ENCODE measurements around the gene IRX2. TPM values are rescaled to one million over a fixed set of nuclear protein-coding genes. Genes with fewer than 3 reads are reported as not detected.
A peak's percentile ranks its signal among the peaks of the same experiment; 100 is the strongest.

The IRX2 gene
- total RNA-seq, 1 donor from 2014 or later: 6.7 TPM

DNA sequence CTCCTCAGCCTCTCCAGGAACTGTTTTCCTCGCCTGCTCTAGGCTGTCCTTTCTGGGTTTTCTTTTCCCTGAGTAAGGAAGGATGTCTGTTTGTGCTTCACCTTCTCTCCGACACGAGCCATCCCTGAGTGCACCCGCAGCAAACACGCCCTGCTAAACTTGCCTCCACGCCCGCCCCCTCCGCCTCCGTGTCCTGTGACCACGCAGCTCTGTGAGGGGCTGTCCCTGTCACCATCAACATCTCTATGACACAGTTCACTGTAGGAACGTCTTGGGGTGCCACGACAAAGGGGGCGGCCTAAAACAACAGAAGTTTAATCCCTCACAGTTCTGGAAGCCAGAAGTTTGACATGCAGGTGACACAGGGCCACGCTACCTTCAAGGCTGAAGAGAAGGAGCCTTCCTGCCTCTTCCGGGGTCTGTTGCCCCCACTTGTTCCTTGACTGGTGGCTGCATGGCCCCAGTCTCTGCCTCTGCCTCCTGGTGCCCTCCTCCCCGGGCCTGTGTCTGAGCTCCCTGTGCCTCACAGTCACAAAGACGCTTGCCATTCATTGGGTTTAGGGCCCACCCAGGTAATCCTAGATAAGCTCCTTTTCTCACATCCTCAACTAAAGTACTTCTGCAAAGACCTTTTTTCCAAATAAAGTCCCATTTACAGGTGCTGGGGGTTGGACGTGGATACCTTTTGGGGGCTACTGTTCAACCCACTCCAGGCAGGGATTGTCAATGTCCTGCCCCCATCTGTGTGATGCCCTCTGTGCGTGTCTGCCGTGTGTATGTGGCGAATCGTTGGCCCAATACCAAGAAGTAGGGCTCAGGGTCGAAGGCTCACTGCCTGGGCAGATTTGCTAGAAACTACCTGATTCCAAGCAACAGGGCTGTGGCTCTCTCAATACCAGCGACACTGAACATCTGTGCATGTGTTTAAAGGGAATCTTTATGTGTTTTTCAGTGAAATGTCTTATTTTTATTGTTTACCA lies 39.7 kb downstream of the IRX2 start:
- Histone ChIP-seq H3K9ac (ENCODE audit: low read length) (no peak overlapping the region), H3K4me1 (ENCODE audit: insufficient read depth, low read length) (no peaks in the 10 kb centered on the region), H3K79me2 (ENCODE audit: insufficient read depth, low read length) (no peaks in the 10 kb centered on the region), H3K4me2 (ENCODE audit: low read length) (no peak overlapping the region), H3K27me3 (ENCODE audit: insufficient read depth, low read length) (no peaks in the 10 kb centered on the region), H3K4me3 (ENCODE audit: insufficient read depth, low read depth, low read length) (no peak overlapping the region), H3K27ac (ENCODE audit: low read depth, low read length) (no peak overlapping the region), H3K36me3 (ENCODE audit: insufficient read depth, low read length) (no peaks in the 10 kb centered on the region), H2AFZ (ENCODE audit: low read depth, low read length) (no peak overlapping the region), H3K9me3 (ENCODE audit: insufficient read depth, low read depth, low read length) (no peaks in the 10 kb centered on the region), H4K20me1 (ENCODE audit: insufficient read depth, low read length) (no peaks in the 10 kb centered on the region)
- FAIRE-seq (no peak), DNase-seq (ENCODE audit: low read depth) (no peak)
- no peaks in the 10 kb centered on the region for H3K9me3 Mint-ChIP-seq (ENCODE audit: unreplicated experiment)
- peaks cover 42% of the 10 kb centered on the region for H3K27me3 Mint-ChIP-seq (ENCODE audit: low read depth, unreplicated experiment)
- H3K4me3 Mint-ChIP-seq (ENCODE audit: unreplicated experiment): no peak overlapping the region
- no peaks in the 10 kb centered on the region for H3K4me1 Mint-ChIP-seq (ENCODE audit: low read depth, unreplicated experiment)
- no peaks in the 10 kb centered on the region for H3K36me3 Mint-ChIP-seq (ENCODE audit: low read depth, unreplicated experiment)
- H3K27ac Mint-ChIP-seq (ENCODE audit: unreplicated experiment): no peak overlapping the region
- TF ChIP-seq CTCF (IDR thresholded peaks at IDR 0.05; ENCODE audit: insufficient read depth, low read depth, low read length): no peak
- TF ChIP-seq EZH2 (IDR thresholded peaks at IDR 0.05; ENCODE audit: insufficient read depth, low read length): no peak

- Mint-ChIP-seq H3K36me3 (ENCODE audit: low read depth, unreplicated experiment) (no peaks in the 10 kb centered on the region), H3K4me3 (ENCODE audit: unreplicated experiment) (no peak overlapping the region), H3K9me3 (ENCODE audit: unreplicated experiment) (no peaks in the 10 kb centered on the region), H3K27me3 (ENCODE audit: low read depth, unreplicated experiment) (peaks cover 44% of the 10 kb centered on the region), H3K27ac (ENCODE audit: unreplicated experiment) (no peak overlapping the region), H3K4me1 (ENCODE audit: low read depth, unreplicated experiment) (no peaks in the 10 kb centered on the region)
- no peak overlapping the region for H2AFZ ChIP-seq (ENCODE audit: low read depth, low read length)
- no peak overlapping the region for H3K27ac ChIP-seq (ENCODE audit: low read depth, low read length)
- H3K4me3 ChIP-seq (ENCODE audit: insufficient read depth, low read depth, low read length): no peak overlapping the region
- FAIRE-seq (no peak), DNase-seq (ENCODE audit: low read depth) (no peak)
- H4K20me1 ChIP-seq (ENCODE audit: insufficient read depth, low read length): no peaks in the 10 kb centered on the region
- H3K9ac ChIP-seq (ENCODE audit: low read length): no peak overlapping the region
- no peaks in the 10 kb centered on the region for H3K36me3 ChIP-seq (ENCODE audit: insufficient read depth, low read length)
- TF ChIP-seq CTCF (IDR thresholded peaks at IDR 0.05; ENCODE audit: insufficient read depth, low read depth, low read length) (peak; percentile 37), EZH2 (IDR thresholded peaks at IDR 0.05; ENCODE audit: insufficient read depth, low read length) (no peak)
- no peaks in the 10 kb centered on the region for H3K27me3 ChIP-seq (ENCODE audit: insufficient read depth, low read length)
- no peaks in the 10 kb centered on the region for H3K4me1 ChIP-seq (ENCODE audit: insufficient read depth, low read length)
- H3K79me2 ChIP-seq (ENCODE audit: insufficient read depth, low read length): no peaks in the 10 kb centered on the region
- H3K4me2 ChIP-seq (ENCODE audit: low read length): no peak overlapping the region
- H3K9me3 ChIP-seq (ENCODE audit: insufficient read depth, low read depth, low read length): no peaks in the 10 kb centered on the region
Measured at GRCh38 chr5:2710910-2711309, 40.6 kb downstream of the IRX2 start.

All from astrocyte (in vitro differentiated cells and primary cell).